ENCODE data around the gene PAWR.

The PAWR gene

DNA sequence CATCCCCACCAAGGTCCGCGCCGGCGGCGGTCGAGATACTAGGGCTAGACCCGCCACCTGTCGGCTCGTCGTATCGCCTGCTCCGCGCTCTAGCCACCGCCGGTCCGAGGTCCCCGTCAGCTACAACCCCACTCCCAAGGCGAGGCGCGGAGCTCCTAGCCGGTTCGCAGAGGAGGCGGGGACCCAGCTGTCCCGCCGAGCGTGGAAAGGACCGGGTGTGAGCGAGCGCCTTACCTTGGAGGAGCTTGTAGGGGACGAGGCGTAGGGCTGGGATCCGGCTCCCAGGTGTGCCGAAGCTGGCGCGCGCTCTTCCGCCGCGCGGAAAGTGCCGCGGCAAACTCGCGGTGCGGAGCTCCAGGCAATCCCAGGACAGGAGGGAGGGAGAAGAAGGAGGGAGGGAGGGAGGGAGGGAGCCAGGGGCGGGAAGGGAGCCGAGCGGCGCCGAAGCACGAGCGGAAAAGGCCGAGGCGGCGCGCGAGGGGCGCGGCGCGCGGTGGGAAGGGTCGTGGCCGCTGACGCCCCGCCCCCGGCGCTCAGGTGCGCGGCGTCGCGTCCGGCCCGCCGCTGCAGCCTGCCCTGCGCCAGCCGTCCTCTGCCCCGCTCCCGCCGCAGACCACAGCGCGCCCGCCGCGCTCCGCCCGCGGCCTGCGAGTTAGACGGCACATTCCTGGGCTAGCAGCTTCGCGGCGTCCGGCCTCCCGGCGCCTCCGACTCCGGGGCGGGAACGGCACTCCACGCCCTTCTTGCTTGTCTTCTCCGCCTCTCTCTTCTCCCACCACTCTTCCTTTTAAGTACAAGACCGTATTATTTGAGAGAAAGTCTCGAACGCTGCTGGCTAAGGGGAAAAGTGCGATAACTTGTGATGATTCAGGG, at the start of gene PAWR:
TSS of gene PAWR (minus strand) at position 327 of the 873 bp plus-strand sequence. CDS start 720 bp downstream, outside the sequence.
- peak within 1 kb of the TSS; percentile 80 for H3K9ac ChIP-seq (ENCODE audit: low read depth, low read length)
- H3K36me3 ChIP-seq (ENCODE audit: insufficient read depth, low read length) = no peaks in the 10 kb centered on the region
- H3K4me1 ChIP-seq (ENCODE audit: insufficient read depth, low read length) = peaks cover 12% of the 10 kb centered on the region
- H3K9me3 ChIP-seq (ENCODE audit: control insufficient read depth, insufficient read depth, low read length) = no peaks in the 10 kb centered on the region

GRCh38 chr12:79737875-79738718, 47.3 kb upstream of the PAWR start:
- H3K9me3 ChIP-seq (ENCODE audit: control insufficient read depth, insufficient read depth, low read length) = no peaks in the 10 kb centered on the region
- no peaks in the 10 kb centered on the region for H3K36me3 ChIP-seq (ENCODE audit: insufficient read depth, low read length)
- H3K4me1 ChIP-seq (ENCODE audit: insufficient read depth, low read length) = no peaks in the 10 kb centered on the region
- no peak overlapping the region for H3K9ac ChIP-seq (ENCODE audit: low read depth, low read length)

GRCh38 chr12:79732638-79733037, 41.9 kb upstream of the PAWR start:
- no peaks in the 10 kb centered on the region for H3K9me3 ChIP-seq (ENCODE audit: control insufficient read depth, insufficient read depth, low read length)
- no peaks in the 10 kb centered on the region for H3K4me1 ChIP-seq (ENCODE audit: insufficient read depth, low read length)
- no peak overlapping the region for H3K9ac ChIP-seq (ENCODE audit: low read depth, low read length)
- H3K36me3 ChIP-seq (ENCODE audit: insufficient read depth, low read length) = no peaks in the 10 kb centered on the region

DNA sequence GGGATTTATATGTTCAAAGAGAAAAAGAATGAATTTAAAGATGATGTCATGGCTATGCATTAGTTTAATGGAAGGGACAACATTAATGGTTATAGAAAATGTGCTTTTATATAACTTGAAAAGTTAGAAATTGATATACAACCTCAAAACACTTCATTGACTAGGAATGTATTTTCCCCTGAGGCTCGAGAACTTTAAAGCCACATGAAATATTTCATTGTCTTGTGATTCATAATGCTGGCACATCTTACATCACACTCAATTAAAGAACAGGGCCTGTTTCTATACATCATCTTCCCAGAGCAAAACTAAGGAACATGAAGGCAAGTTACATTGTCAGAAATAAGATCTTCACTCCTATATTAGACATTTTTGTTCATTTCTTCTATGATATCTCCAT, 35.2 kb upstream of the PAWR start:
- H3K4me1 ChIP-seq (ENCODE audit: insufficient read depth, low read length) = no peaks in the 10 kb centered on the region
- H3K9me3 ChIP-seq (ENCODE audit: control insufficient read depth, insufficient read depth, low read length) = no peaks in the 10 kb centered on the region
- H3K36me3 ChIP-seq (ENCODE audit: insufficient read depth, low read length) = no peaks in the 10 kb centered on the region
- no peak overlapping the region for H3K9ac ChIP-seq (ENCODE audit: low read depth, low read length)

GRCh38 chr12:79717006-79717405, 26.2 kb upstream of the PAWR start:
- Histone ChIP-seq H3K9me3 (ENCODE audit: control insufficient read depth, insufficient read depth, low read length) (no peaks in the 10 kb centered on the region), H3K36me3 (ENCODE audit: insufficient read depth, low read length) (no peaks in the 10 kb centered on the region), H3K4me1 (ENCODE audit: insufficient read depth, low read length) (no peaks in the 10 kb centered on the region), H3K9ac (ENCODE audit: low read depth, low read length) (no peak overlapping the region)

- Histone ChIP-seq H3K9me3 (ENCODE audit: control insufficient read depth, insufficient read depth, low read length) (no peaks in the 10 kb centered on the region), H3K4me1 (ENCODE audit: insufficient read depth, low read length) (no peaks in the 10 kb centered on the region), H3K9ac (ENCODE audit: low read depth, low read length) (no peak overlapping the region), H3K36me3 (ENCODE audit: insufficient read depth, low read length) (no peaks in the 10 kb centered on the region)
Observed at GRCh38 chr12:79715308-79715707, 24.5 kb upstream of the PAWR start.

DNA sequence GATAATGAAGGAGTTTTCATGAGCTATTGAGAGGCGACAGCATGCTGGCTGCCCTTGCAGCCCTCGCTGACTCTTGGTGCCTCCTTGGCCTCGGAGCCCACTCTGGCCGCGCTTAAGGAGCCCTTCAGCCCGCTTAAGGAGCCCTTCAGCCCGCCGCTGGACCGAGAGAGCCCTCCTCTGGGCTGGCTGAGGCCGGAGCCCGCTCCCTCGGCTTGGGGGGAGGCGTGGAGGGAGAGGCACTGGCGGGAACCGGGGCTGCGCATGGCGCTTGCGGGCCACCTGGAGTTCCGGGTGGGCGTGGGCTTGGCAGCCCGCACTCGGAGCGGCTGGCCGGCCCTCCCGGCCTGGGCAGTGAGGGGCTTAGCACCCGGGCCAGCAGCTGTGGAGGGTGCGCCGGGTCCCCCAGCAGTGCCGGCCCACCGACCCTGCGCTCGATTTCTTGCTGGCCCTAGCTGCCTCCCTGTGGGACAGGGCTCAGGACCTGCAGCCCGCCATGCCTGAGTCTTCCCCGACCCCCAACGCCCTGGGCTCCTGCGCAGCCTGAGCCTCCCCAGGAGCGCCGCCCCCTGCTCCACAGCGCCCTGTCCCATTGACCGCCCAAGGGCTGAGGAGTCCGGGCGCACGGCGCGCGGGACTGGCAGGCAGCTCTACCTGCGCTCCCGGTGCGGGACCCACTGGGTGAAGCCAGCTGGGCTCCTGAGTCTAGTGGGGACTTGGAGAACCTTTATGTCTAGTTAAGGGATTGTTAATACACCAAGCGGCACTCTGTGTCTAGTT, 20.1 kb upstream of the PAWR start:
- Histone ChIP-seq H3K36me3 (ENCODE audit: insufficient read depth, low read length) (no peaks in the 10 kb centered on the region), H3K9ac (ENCODE audit: low read depth, low read length) (no peak overlapping the region), H3K9me3 (ENCODE audit: control insufficient read depth, insufficient read depth, low read length) (no peaks in the 10 kb centered on the region), H3K4me1 (ENCODE audit: insufficient read depth, low read length) (no peaks in the 10 kb centered on the region)

DNA sequence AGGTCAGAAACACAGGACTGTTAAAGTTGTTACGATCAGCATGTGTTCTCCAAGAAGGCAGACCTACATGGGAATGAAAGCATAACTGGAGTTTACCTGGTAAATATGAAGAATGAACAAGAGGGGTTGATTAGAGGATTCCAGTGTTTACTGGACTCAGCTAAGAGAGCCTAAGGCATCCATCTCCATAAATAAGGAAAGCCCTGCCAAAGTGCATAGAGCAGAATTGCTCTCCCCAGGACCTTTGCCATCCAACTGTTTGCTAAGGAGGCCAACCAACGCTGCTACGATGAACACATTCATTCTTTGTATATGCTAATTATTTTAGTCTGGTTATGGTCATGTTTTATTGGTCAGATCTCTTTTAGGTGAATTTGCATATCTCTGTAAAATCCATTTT, 17.1 kb upstream of the PAWR start:
- Histone ChIP-seq H3K4me1 (ENCODE audit: insufficient read depth, low read length) (no peaks in the 10 kb centered on the region), H3K36me3 (ENCODE audit: insufficient read depth, low read length) (no peaks in the 10 kb centered on the region), H3K9me3 (ENCODE audit: control insufficient read depth, insufficient read depth, low read length) (no peaks in the 10 kb centered on the region), H3K9ac (ENCODE audit: low read depth, low read length) (no peak overlapping the region)

DNA sequence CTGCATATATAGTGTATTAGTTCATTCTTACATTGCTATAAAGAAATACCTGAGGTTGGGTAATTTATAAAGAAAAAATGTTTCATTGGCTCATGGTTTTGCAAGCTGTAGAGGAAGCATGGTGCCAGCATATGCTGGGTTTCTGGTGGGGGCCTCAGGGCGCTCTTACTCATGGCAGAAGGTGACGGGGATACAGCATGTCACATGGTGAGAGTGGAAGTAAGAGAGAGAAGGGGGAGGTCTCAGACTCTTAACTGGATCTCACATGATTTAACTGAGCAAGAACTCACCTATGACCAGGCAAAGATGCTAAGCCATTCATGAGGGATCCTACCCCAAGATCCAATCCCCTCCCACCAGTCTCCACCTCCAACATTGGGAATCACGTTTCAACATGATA, 15.9 kb upstream of the PAWR start:
- Histone ChIP-seq H3K36me3 (ENCODE audit: insufficient read depth, low read length) (no peaks in the 10 kb centered on the region), H3K4me1 (ENCODE audit: insufficient read depth, low read length) (no peaks in the 10 kb centered on the region), H3K9me3 (ENCODE audit: control insufficient read depth, insufficient read depth, low read length) (no peaks in the 10 kb centered on the region), H3K9ac (ENCODE audit: low read depth, low read length) (no peak overlapping the region)

GRCh38 chr12:79706156-79706555, 15.4 kb upstream of the PAWR start:
- H3K9ac ChIP-seq (ENCODE audit: low read depth, low read length) = no peak overlapping the region
- no peaks in the 10 kb centered on the region for H3K36me3 ChIP-seq (ENCODE audit: insufficient read depth, low read length)
- H3K4me1 ChIP-seq (ENCODE audit: insufficient read depth, low read length) = no peaks in the 10 kb centered on the region
- H3K9me3 ChIP-seq (ENCODE audit: control insufficient read depth, insufficient read depth, low read length) = no peaks in the 10 kb centered on the region

DNA sequence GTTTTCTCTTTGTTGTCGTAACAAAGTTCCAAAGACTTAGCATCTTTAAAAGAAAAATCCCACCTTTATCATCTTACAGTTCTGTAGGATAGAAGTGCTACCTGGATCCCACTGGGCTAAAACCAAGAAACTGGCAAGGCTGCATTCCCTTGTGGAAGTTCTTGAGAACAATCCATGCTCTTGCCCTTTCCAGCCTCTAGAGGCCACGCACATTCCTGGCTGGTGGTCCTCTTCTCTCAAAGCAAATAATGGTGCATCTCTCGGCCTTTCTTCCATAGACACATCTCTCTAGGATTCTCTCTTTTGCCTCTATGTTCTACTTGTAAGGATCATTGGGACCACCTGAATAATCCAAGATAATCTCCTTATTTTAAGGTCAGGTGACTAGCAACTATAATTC, 8.2 kb upstream of the PAWR start:
- no peaks in the 10 kb centered on the region for H3K4me1 ChIP-seq (ENCODE audit: insufficient read depth, low read length)
- no peaks in the 10 kb centered on the region for H3K36me3 ChIP-seq (ENCODE audit: insufficient read depth, low read length)
- no peaks in the 10 kb centered on the region for H3K9me3 ChIP-seq (ENCODE audit: control insufficient read depth, insufficient read depth, low read length)
- no peak overlapping the region for H3K9ac ChIP-seq (ENCODE audit: low read depth, low read length)

- H3K9me3 ChIP-seq (ENCODE audit: control insufficient read depth, insufficient read depth, low read length) = no peaks in the 10 kb centered on the region
- peaks cover 7% of the 10 kb centered on the region for H3K4me1 ChIP-seq (ENCODE audit: insufficient read depth, low read length)
- H3K36me3 ChIP-seq (ENCODE audit: insufficient read depth, low read length) = no peaks in the 10 kb centered on the region
- no peak overlapping the region for H3K9ac ChIP-seq (ENCODE audit: low read depth, low read length)
Observed at GRCh38 chr12:79696416-79696815, 5.7 kb upstream of the PAWR start.

DNA sequence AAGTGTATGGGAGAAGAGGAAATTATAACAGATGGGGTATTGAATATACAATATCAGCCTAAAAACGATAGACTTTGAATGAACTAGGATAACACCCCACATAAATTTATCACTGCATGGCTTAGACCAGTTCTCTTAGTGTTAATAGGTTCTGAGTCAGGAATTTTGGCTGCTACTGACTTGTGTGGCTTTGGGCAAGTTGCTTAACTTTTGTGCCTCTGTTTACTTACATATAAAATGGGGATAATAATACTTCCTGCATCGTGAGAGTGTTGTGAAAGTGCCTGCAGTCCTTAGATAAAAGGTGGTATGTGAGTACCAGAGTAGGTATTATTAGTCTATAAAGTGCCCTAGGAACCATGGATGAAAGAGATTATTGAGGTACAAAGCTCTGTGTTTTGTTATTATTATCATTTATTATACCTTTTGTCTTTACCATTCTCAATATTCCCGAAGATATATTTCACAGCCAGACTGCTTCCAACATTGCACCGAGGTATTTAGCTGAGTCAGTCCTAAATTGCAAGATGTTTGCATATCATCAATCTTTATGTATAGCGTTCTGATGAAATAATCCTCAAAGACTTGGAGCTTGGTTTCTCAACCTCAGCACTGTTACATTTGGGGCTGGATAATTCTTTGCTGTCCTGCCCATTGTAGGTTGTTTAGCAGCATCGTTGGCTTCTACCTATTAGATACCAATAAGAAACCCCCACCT, 2.3 kb upstream of the PAWR start:
- H3K9ac ChIP-seq (ENCODE audit: low read depth, low read length) = peak overlapping the region; percentile 80
- H3K4me1 ChIP-seq (ENCODE audit: insufficient read depth, low read length) = peaks cover 7% of the 10 kb centered on the region
- H3K36me3 ChIP-seq (ENCODE audit: insufficient read depth, low read length) = no peaks in the 10 kb centered on the region
- H3K9me3 ChIP-seq (ENCODE audit: control insufficient read depth, insufficient read depth, low read length) = no peaks in the 10 kb centered on the region

All from ES-I3 (cell line).